ENCODE data around the gene P3R3URF. TPM values are rescaled to one million over a fixed set of nuclear protein-coding genes. Genes with fewer than 3 reads are reported as not detected.

The P3R3URF gene
- total RNA-seq, 1 donor from 2014 or later: not detected

- Mint-ChIP-seq H3K36me3 (ENCODE audit: unreplicated experiment) (no peaks in the 10 kb centered on the region), H3K4me1 (ENCODE audit: unreplicated experiment) (no peaks in the 10 kb centered on the region), H3K9me3 (ENCODE audit: unreplicated experiment) (peaks cover 3% of the 10 kb centered on the region), H3K4me3 (ENCODE audit: unreplicated experiment) (no peak overlapping the region), H3K27me3 (ENCODE audit: unreplicated experiment) (no peaks in the 10 kb centered on the region), H3K27ac (ENCODE audit: unreplicated experiment) (no peak overlapping the region)
- DNase-seq (ENCODE audit: extremely low spot score, unreplicated experiment): no peak
- TF ChIP-seq CTCF (IDR thresholded peaks at IDR 0.05): no peak
Observed at GRCh38 chr1:46158312-46159281, 17.7 kb downstream of the P3R3URF start.

GRCh38 chr1:46157916-46158311 lies 18.4 kb downstream of the P3R3URF start:
- no peaks in the 10 kb centered on the region for H3K27me3 Mint-ChIP-seq (ENCODE audit: unreplicated experiment)
- no peak overlapping the region for H3K27ac Mint-ChIP-seq (ENCODE audit: unreplicated experiment)
- H3K9me3 Mint-ChIP-seq (ENCODE audit: unreplicated experiment): peaks cover 3% of the 10 kb centered on the region
- H3K4me3 Mint-ChIP-seq (ENCODE audit: unreplicated experiment): no peak overlapping the region
- no peaks in the 10 kb centered on the region for H3K4me1 Mint-ChIP-seq (ENCODE audit: unreplicated experiment)
- DNase-seq (ENCODE audit: extremely low spot score, unreplicated experiment): no peak
- no peaks in the 10 kb centered on the region for H3K36me3 Mint-ChIP-seq (ENCODE audit: unreplicated experiment)
- TF ChIP-seq CTCF (IDR thresholded peaks at IDR 0.05): no peak

GRCh38 chr1:46153732-46154131 lies 22.6 kb downstream of the P3R3URF start:
- no peak for DNase-seq (ENCODE audit: extremely low spot score, unreplicated experiment)
- Mint-ChIP-seq H3K27me3 (ENCODE audit: unreplicated experiment) (no peaks in the 10 kb centered on the region), H3K36me3 (ENCODE audit: unreplicated experiment) (no peaks in the 10 kb centered on the region), H3K4me1 (ENCODE audit: unreplicated experiment) (peaks cover 6% of the 10 kb centered on the region), H3K27ac (ENCODE audit: unreplicated experiment) (no peak overlapping the region), H3K4me3 (ENCODE audit: unreplicated experiment) (no peak overlapping the region), H3K9me3 (ENCODE audit: unreplicated experiment) (peaks cover 3% of the 10 kb centered on the region)
- TF ChIP-seq CTCF (IDR thresholded peaks at IDR 0.05): no peak

- TF ChIP-seq CTCF (IDR thresholded peaks at IDR 0.05): no peak
- H3K4me3 Mint-ChIP-seq (ENCODE audit: unreplicated experiment): no peak overlapping the region
- no peaks in the 10 kb centered on the region for H3K36me3 Mint-ChIP-seq (ENCODE audit: unreplicated experiment)
- DNase-seq (ENCODE audit: extremely low spot score, unreplicated experiment): no peak
- no peak overlapping the region for H3K27ac Mint-ChIP-seq (ENCODE audit: unreplicated experiment)
- H3K9me3 Mint-ChIP-seq (ENCODE audit: unreplicated experiment): peaks cover 3% of the 10 kb centered on the region
- H3K27me3 Mint-ChIP-seq (ENCODE audit: unreplicated experiment): no peaks in the 10 kb centered on the region
- H3K4me1 Mint-ChIP-seq (ENCODE audit: unreplicated experiment): peaks cover 6% of the 10 kb centered on the region
Observed at GRCh38 chr1:46153228-46153627, 23.1 kb downstream of the P3R3URF start.

GRCh38 chr1:46152016-46152415 lies 24.3 kb downstream of the P3R3URF start:
- DNase-seq (ENCODE audit: extremely low spot score, unreplicated experiment): no peak
- Mint-ChIP-seq H3K27ac (ENCODE audit: unreplicated experiment) (no peak overlapping the region), H3K9me3 (ENCODE audit: unreplicated experiment) (peaks cover 3% of the 10 kb centered on the region), H3K4me1 (ENCODE audit: unreplicated experiment) (peaks cover 6% of the 10 kb centered on the region), H3K27me3 (ENCODE audit: unreplicated experiment) (no peaks in the 10 kb centered on the region), H3K36me3 (ENCODE audit: unreplicated experiment) (no peaks in the 10 kb centered on the region), H3K4me3 (ENCODE audit: unreplicated experiment) (no peak overlapping the region)
- TF ChIP-seq CTCF (IDR thresholded peaks at IDR 0.05): no peak
